GM12891 (cell line): ENCODE data around the gene ILDR2.

Source experiments
- DNase-seq: peaks from one replicate; pipeline ENCODE4 v3.0.0; 2011; ENCODE audit warnings: low spot score; ENCODE audit not compliant: insufficient read length
- FAIRE-seq: peaks from 2 replicates; lab custom pipeline; 2011; peaks lifted over from hg19 to GRCh38; lab: Jason Lieb, UNC
- PAX5 ChIP-seq: IDR thresholded peaks from 2 replicates; pipeline ENCODE4 v1.6.1; 2011; ENCODE audit warnings: low read length, moderate library complexity, mild to moderate bottlenecking; ENCODE audit not compliant: insufficient read depth, severe bottlenecking
- POLR2A ChIP-seq: IDR thresholded peaks from 2 replicates; pipeline ENCODE4 v1.6.1; 2011; ENCODE audit warnings: low read depth, low read length, control low read depth
- POLR2AphosphoS5 ChIP-seq: IDR thresholded peaks from 2 replicates; pipeline ENCODE4 v1.6.1; 2011; ENCODE audit warnings: low read depth, low read length, control low read depth
- POU2F2 ChIP-seq: IDR thresholded peaks from 2 replicates; pipeline ENCODE4 v1.6.1; 2011; ENCODE audit warnings: low read depth, mild to moderate bottlenecking, control low read depth, low read length, moderate library complexity
- SPI1 ChIP-seq: IDR thresholded peaks from 2 replicates; pipeline ENCODE4 v1.6.1; 2011; ENCODE audit warnings: low read depth, low read length, control low read depth
- TAF1 ChIP-seq: IDR thresholded peaks from 2 replicates; pipeline ENCODE4 v1.6.1; 2011; ENCODE audit warnings: low read depth, low read length, control low read depth

The ILDR2 gene

DNA sequence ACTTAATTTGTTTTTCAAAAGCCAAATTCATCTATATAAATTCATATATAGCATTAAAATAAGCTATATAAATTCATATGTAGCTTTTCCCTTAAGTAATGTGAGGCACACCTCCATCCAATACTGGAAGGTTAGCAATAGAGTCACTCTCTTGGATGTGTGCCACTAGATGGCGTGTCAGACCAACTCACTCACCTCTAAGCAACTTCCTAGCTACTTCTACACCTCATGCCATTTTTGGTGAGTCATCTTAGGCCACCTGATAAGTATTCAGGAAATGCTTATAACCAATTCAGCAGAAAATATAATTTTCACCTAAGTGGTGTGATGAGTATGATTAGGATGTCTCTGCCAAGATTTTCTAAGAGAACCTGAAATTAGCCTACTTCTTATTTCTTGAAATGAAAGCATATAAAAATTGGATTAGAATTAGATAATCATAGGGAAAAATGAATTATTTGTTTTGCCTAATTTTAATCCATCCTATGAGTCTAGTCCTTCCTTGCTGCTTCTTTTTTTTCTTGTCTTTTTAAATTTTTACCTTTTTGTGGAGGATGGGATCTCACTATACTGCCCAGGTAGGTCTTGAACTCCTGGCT is 64.8 kb downstream of the ILDR2 start:
- FAIRE-seq (peak; percentile 88), DNase-seq (peak; percentile 56)

DNA sequence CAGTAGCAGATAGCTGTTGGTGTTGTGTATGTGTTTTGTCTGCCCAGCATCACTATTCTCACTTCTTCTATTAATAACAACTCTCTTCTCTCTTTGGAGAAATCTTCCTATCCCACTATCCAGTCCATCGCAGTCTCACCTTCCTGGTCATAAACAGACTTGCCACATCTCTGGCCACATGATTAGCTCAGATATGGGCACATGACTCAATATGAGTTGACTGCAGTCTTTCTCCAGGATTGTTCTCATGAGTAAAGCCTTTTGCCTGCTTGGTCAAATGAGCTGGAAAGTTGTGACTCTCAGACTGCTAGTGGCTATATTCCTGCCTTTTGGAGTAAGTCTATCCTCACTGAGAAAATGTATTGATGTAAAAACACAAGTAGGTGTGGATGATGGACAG is 66.4 kb downstream of the ILDR2 start:
- TF ChIP-seq SPI1, result no peak
- no peak for DNase-seq
- no peak for FAIRE-seq

More for the DNA sequence above, 64.8 kb downstream of the ILDR2 start:
- TF ChIP-seq SPI1, result no peak
- TF ChIP-seq POLR2A, result no peak
- no peak for TF ChIP-seq POU2F2
- TF ChIP-seq POLR2AphosphoS5, result no peak
- no peak for TF ChIP-seq TAF1

DNA sequence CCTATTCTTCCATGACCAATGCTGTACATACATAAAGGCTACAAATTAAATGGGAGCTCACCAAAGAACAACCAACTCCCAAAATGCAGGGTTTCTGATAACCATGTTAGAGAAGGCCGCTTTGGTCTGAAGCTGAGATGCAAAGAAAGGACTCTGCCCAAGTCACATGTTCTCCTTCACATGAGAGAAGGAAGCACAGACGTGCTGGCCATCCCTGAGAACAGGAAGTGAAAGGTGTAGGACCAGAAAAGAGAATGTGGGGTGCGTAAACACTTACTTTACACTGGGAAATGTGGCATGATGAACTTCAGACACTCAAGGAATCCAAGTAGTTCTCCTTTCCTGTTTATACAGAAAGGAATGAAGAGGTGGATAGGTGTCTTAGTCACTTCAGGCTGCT is 67.6 kb downstream of the ILDR2 start:
- TF ChIP-seq SPI1 (peak; percentile 87), POU2F2 (no peak)
- no peak for DNase-seq
- FAIRE-seq, result peak; percentile 76

DNA sequence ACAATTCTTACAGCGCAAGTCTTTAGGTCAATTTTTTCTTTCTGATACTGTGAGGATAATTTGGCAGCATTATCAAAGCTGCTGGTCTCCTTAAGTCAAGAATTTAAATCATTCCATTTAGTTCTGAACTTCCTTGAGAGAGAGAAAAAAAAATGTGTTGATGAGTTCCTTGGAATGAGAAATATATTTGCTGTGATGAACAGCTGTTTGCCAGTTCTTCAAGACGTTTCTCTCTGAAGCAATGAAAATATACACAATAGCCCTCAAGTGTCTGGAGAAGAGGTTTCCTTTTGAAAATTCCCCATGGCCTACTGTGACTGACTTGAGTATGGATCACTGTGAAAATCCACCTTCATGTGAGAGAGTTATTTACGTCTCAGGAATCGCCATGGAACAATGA is 68.3 kb downstream of the ILDR2 start:
- TF ChIP-seq TAF1, result no peak
- no peak for TF ChIP-seq SPI1
- no peak for TF ChIP-seq PAX5
- no peak for TF ChIP-seq POU2F2
- TF ChIP-seq POLR2A, result no peak
- no peak for TF ChIP-seq POLR2AphosphoS5
- FAIRE-seq (no peak), DNase-seq (no peak)

DNA sequence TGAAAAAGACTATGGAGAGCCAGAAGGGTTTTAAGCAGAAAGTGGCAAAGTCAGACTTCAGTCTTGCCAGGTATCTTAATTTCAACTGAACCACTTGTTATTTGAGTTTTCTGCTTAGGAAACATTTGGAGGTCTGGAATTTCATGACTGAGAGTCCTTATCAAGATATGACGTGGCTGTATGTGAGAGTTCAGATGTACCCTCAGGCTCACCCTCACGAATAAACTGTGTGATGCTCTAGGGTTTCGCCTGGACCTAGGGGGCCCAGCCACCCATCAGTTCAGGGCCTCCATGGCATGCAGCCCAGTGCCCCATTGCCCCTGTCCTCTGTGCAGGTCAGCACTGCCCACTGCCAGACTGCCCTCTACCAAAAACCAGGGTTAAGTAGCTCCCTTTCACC is 68.7 kb downstream of the ILDR2 start:
- FAIRE-seq (no peak), DNase-seq (no peak)
- TF ChIP-seq POU2F2 (no peak), SPI1 (no peak), PAX5 (no peak), POLR2AphosphoS5 (no peak), POLR2A (no peak), TAF1 (no peak)

DNA sequence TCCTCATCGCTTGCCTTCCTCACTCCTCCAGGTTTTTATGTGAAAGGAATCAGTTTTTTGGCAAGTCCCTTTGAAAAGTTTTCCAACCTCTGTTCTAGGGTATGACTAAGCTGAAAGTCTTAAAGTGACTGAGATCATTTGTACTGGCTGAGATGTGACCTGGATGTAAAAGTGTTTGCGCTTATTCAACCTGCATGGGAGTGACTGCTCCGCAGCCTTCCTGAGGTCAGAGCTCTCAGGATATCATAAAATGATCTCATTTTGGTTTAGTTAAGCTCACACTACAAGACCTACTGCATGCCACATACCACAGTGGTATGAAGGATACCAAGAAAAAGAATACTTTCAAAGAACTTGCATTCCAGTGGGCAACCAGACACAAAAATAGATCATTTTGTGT is 69.4 kb downstream of the ILDR2 start:
- DNase-seq, result no peak
- no peak for FAIRE-seq
- TF ChIP-seq POLR2AphosphoS5 (no peak), SPI1 (no peak), POU2F2 (no peak), PAX5 (no peak)

DNA sequence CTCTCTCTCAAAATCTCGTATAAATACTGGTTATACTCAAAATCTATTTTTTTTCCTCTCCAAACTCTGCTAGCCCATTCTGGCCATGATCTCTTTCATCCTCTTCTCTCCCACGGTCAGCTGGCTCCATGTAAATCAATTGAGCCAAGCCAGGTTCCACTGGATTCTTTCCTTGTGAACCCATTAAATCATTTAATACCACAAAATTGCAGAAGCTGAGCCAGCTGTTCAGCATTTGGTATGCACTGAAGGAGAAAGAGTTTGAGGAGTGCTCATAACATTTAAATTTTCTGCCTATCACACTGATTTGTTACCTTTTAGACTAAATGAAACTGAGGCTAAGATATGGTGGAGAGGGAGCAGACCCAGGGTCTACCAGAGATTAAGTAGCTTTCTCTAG is 70.2 kb downstream of the ILDR2 start:
- TF ChIP-seq POU2F2 (no peak), POLR2A (no peak), POLR2AphosphoS5 (no peak), TAF1 (no peak), SPI1 (no peak), PAX5 (no peak)
- DNase-seq (no peak), FAIRE-seq (no peak)

DNA sequence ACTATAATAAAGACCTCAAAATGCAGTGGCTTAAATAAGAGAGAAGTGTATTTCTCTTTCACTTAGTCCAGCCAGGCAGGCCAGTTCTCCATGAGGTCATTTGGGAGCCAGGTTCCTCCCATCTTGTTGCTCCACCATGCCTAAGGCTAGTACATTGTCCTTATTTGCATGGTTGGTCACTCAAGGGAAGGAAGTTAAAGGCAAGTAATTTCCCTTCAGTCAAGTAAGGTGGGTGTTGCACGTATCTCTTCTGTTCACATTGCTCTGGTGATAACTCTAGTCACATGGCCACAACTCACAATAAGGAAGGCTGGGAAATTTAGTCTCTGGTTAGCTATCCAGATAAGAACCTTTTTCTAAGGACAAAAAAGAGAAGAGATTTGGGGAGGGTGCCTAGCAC is 72.1 kb downstream of the ILDR2 start:
- no peak for FAIRE-seq
- DNase-seq, result no peak
- TF ChIP-seq PAX5 (no peak), SPI1 (no peak), POU2F2 (no peak), POLR2AphosphoS5 (no peak), TAF1 (no peak), POLR2A (no peak)

DNA sequence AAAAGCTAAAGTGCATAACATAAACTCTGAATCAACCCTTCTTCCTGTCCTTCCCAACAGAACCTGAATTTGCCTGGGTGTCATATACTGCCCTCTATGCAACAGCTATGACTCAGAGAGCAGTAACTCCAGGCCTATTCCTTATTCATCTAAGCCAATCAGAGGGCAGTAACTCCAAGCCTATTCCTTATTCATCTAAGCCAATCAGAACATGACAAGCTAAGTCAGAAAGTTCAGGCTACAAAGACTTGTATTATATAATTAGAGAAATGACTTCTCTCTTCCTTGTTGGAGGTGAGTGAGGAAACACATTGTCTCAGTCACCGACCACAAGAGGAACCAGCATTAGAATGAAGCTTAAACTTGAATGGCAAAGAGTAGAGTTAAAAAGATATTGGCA is 73.1 kb downstream of the ILDR2 start:
- FAIRE-seq (no peak), DNase-seq (no peak)
- TF ChIP-seq POLR2AphosphoS5 (no peak), POU2F2 (no peak), TAF1 (no peak), POLR2A (no peak), PAX5 (no peak)

DNA sequence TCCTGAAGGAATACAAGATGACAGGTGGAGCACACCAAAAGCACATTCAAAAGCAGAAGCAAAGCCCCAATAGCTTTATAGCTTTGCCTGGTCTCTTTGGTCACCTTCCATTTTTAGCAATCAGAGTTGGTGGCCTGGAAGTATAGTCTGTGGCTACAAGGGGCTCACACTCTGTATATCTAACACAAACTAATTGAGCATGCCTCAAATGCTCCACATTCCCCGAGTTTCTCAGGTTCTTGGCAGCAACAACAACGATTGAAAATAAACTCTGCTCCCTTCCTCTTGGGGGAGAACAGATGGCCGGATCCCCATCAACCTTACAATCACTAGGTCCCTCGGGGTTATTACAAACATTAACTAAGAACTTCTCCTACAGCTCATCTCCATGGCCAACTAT is 74.4 kb downstream of the ILDR2 start:
- TF ChIP-seq SPI1 (no peak), TAF1 (no peak), PAX5 (no peak), POLR2AphosphoS5 (no peak), POLR2A (no peak), POU2F2 (no peak)
- FAIRE-seq, result no peak
- no peak for DNase-seq

DNA sequence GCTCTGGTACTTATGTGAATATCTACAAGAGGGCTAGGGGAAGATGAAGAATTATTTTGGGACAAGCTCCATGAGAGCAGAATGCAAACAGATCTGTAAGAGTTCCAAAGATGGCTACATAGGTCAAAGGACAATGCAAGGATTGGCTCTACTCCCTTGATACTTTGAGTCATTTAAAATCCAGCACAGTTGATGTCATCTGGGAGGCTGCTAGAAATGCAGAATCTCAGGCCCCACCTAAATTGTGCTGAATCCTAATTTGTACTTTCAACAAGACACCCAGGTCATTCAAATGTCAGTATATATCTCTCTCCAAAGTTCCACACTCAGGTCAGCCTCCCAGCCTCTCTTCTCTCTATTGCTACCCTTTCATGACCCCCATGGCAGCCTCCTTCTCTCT is 75.6 kb downstream of the ILDR2 start:
- FAIRE-seq (no peak), DNase-seq (no peak)
- TF ChIP-seq POLR2A, result no peak
- TF ChIP-seq PAX5, result no peak
- TF ChIP-seq POU2F2, result no peak
- no peak for TF ChIP-seq SPI1
- TF ChIP-seq TAF1, result no peak
- TF ChIP-seq POLR2AphosphoS5, result no peak

DNA sequence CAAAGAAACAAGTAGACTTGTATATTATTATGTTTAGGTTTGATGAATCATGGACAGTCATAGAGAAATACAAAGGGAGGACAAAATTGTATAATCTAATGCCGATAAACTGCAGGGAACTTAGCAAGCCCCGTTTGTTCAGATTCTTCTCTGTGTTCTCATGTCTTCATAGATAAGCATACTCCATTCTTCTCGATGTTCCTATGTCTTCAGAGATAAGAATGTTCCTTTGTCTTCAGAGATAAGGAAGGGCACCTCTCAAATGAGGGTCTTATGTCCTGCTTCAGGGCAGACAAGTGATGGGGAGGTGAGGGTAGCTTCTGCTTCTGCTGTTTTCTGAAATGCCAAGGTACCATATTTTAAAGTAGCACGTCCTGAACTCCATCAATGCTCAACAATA is 79.6 kb downstream of the ILDR2 start:
- FAIRE-seq (no peak), DNase-seq (no peak)
- TF ChIP-seq SPI1 (no peak), POU2F2 (no peak), POLR2AphosphoS5 (no peak), PAX5 (no peak), POLR2A (no peak), TAF1 (no peak)
